Measurements from ENCODE around the gene LUC7L2. TPM values are rescaled to one million over a fixed set of nuclear protein-coding genes. Genes with fewer than 3 reads are reported as not detected.

Gene LUC7L2
- total and polyA plus RNA-seq, 9 of the 15 experiments (the other 6 are each of a cell fraction or from before 2014, with no cell fraction given), result 56.1 to 207 (median 141) TPM

GRCh38 chr7:139453673-139454321 is 94.1 kb downstream of the LUC7L2 start:
- H3K27ac ChIP-seq (ENCODE audit: extremely low read depth, low read depth, low read length), result no peak overlapping the region
- intact Hi-C loops (cut with micrococcal nuclease) (no loop called here), in situ Hi-C loops (cut with MboI) (no loop called here)
- H3K4me3 ChIP-seq, result no peak overlapping the region
- no peak overlapping the region; the same call in 1 of the 2 replicates for H3K4me2 ChIP-seq (ENCODE audit: insufficient read depth, low read length)
- H4K20me1 ChIP-seq (replicated peaks; ENCODE audit: control insufficient read depth, insufficient read depth, low read length), result no peaks in the 10 kb centered on the region
- ChIA-PET POLR2A (interaction anchor here (0.6 to 1.3 kb wide), 2 partner anchors 11 to 14 kb away, joined by 3 read pairs; no protein-coding TSS in a partner anchor), CTCF (ENCODE audit: low intra/inter-chr PET ratio) (no interaction called here)
- TF ChIP-seq L3MBTL2 (IDR thresholded peaks at IDR 0.05), result no peak
- no peak for TF ChIP-seq ETV6 (IDR thresholded peaks at IDR 0.05; ENCODE audit: borderline replicate concordance in 1 of 2, low read depth in 2 of 2, low read length in 1 of 2)
- no peak for TF ChIP-seq ETV6 (CRISPR knock-in tag; IDR thresholded peaks at IDR 0.05; ENCODE audit: borderline replicate concordance)
- no peak for TF ChIP-seq GMEB1 (CRISPR knock-in tag; IDR thresholded peaks at IDR 0.05)
- 0 out of 6 replicates have a peak, but pooled peaks of 1 of the 3 experiments have one; percentile 6 for TF ChIP-seq CTCF (IDR thresholded peaks at IDR 0.05 in 2 of 3, conservative IDR thresholded peaks at IDR 0.05 in 1 of 3; ENCODE audit: insufficient read depth in 2 of 3, low read depth in 1 of 3, low read length in 3 of 3)
- TF ChIP-seq LCOR (CRISPR knock-in tag; IDR thresholded peaks at IDR 0.05), result no peak
- TF ChIP-seq JUN (IDR thresholded peaks at IDR 0.05; ENCODE audit: borderline replicate concordance, low read depth, low read length), result no peak
- TF ChIP-seq JUN (CRISPR knock-in tag; IDR thresholded peaks at IDR 0.05; ENCODE audit: borderline replicate concordance), result no peak
- 0 out of 2 replicates have a peak, but pooled peaks have one; percentile 6 for TF ChIP-seq SMARCA5 (IDR thresholded peaks at IDR 0.05)
- TF ChIP-seq HNRNPL (IDR thresholded peaks at IDR 0.05; ENCODE audit: low read depth, low read length), result no peak
- TF ChIP-seq PCBP1 (IDR thresholded peaks at IDR 0.05; ENCODE audit: low read depth, low read length, poor library complexity, severe bottlenecking), result no peak
- peak overlapping the region in 1 of 2 experiments; percentile 70; a peak in 2 of 4 replicates for H3K9ac ChIP-seq (ENCODE audit: insufficient read depth in 1 of 2, low read depth in 2 of 2, low read length in 2 of 2)
- WGBS (ENCODE audit: insufficient coverage, low coverage, missing lambda C conversion rate), result 24% methylated on average over 20 of the region's 20 CpGs
- H3K36me3 ChIP-seq (ENCODE audit: control insufficient read depth, insufficient read depth, low read length), result no peaks in the 10 kb centered on the region
- no peaks in the 10 kb centered on the region for H3K9me1 ChIP-seq (ENCODE audit: control insufficient read depth, insufficient read depth, low read length)
- peak overlapping the region; percentile 58 for H2AFZ ChIP-seq (ENCODE audit: low read depth, low read length)
- H3K4me1 ChIP-seq (replicated peaks in 1 of 2; ENCODE audit: control insufficient read depth in 2 of 2, insufficient read depth in 2 of 2, low read length in 2 of 2), result peaks cover 12 to 17% of the 10 kb centered on the region in 2 experiments; a peak in 4 of 5 replicates
- no peak for FAIRE-seq
- peaks cover 0 to 25% of the 10 kb centered on the region in 2 experiments; a peak in 2 of 5 replicates for H3K27me3 ChIP-seq (ENCODE audit: control insufficient read depth in 2 of 2, insufficient read depth in 2 of 2, low read length in 2 of 2)
- no TSS peak for BruUV-seq (replicated peaks)
- ATAC-seq, result no peak
- H3K9me3 ChIP-seq (replicated peaks; ENCODE audit: control insufficient read depth, insufficient read depth, low read depth, low read length), result no peaks in the 10 kb centered on the region
- H3K79me2 ChIP-seq (ENCODE audit: control insufficient read depth, insufficient read depth, low read length), result no peaks in the 10 kb centered on the region
- DNase-seq (ENCODE audit: extremely low read depth in 1 of 4, low spot score in 3 of 4), result no peak
